ENCODE results near the gene KCNC1. TPM values are rescaled to one million over a fixed set of nuclear protein-coding genes. Genes with fewer than 3 reads are reported as not detected.

KCNC1 gene
- total and polyA plus RNA-seq, 2 donors (not counting 1 experiment from before 2014, with no cell fraction given): under 0.01 TPM; not detected in 1

DNA sequence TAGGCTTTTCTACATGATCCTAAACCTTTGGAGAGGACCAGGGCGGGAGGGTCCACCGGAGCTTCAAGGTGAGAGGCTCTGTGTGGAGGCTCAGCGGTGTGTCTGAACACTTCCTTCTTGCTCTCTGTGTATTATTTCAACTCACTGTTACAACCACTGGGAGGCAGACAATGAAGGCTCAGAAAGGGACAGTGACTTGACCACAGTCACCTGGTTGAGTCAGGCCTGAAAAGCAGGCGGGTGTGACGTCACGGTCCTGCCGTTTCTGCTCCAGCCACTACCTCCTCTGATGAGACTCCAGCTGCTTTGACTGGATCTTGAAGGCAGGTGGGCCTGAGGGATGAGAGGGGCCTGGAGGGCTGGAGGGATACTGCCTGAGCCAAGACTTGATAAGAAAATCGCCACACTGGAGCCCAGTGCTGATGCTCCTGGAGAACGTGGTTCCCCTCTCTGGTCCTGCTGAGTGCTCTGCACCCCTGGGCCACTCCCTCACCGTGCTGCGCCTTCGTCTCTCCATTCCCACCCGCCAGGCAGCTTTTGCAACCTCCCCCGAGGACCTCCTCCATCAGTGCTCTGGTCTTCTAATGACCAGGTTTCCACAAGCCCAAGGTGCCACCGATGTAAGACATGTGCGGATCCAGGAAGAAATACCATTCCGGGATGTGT, 27.9 kb downstream of the KCNC1 start:
- no peak for DNase-seq (ENCODE audit: low read depth in 2 of 2)

DNA sequence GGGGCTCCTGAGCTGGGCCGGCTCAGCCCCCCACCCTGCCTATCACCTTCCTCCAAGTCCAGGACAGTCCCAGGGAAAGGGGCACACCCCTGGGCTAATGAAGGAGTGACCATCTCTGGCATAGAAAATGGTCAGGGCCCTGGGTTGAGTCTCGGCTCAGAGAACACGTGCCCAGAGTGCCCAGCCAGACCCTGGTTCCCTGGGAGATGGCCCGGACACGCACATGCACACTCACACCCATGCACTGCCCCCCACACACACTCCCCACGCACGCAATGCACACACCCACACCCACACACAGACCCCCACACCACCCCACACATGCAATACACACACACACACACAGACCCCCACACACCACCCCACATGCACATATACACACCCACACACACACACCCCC, 28.7 kb downstream of the KCNC1 start:
- H3K36me3 ChIP-seq (ENCODE audit: control insufficient read depth, insufficient read depth, low read length): no peaks in the 10 kb centered on the region
- H3K27me3 ChIP-seq (ENCODE audit: control insufficient read depth, insufficient read depth, low read length): no peaks in the 10 kb centered on the region
- H3K4me3 ChIP-seq (replicated peaks in 1 of 4; ENCODE audit: control extremely low read depth in 1 of 4, insufficient read depth in 1 of 4, low read depth in 3 of 4, low read length in 4 of 4): no peak overlapping the region
- DNase-seq (ENCODE audit: low read depth in 2 of 2): no peak
- no peak overlapping the region for H3K27ac ChIP-seq (ENCODE audit: insufficient read depth, low read length)
- H3K9ac ChIP-seq (ENCODE audit: insufficient read depth, low read length): no peak overlapping the region
- no peaks in the 10 kb centered on the region for H3K4me1 ChIP-seq (ENCODE audit: control insufficient read depth, extremely low read depth, insufficient read depth, low read length)
- H3K4me2 ChIP-seq (ENCODE audit: extremely low read depth, insufficient read depth, low read length): no peak overlapping the region
- H3K9me3 ChIP-seq (ENCODE audit: control insufficient read depth, insufficient read depth, low read depth, low read length): no peaks in the 10 kb centered on the region
- no peaks in the 10 kb centered on the region for H4K20me1 ChIP-seq (ENCODE audit: control insufficient read depth, extremely low read depth, insufficient read depth, low read length)
- TF ChIP-seq, protein P1, sequence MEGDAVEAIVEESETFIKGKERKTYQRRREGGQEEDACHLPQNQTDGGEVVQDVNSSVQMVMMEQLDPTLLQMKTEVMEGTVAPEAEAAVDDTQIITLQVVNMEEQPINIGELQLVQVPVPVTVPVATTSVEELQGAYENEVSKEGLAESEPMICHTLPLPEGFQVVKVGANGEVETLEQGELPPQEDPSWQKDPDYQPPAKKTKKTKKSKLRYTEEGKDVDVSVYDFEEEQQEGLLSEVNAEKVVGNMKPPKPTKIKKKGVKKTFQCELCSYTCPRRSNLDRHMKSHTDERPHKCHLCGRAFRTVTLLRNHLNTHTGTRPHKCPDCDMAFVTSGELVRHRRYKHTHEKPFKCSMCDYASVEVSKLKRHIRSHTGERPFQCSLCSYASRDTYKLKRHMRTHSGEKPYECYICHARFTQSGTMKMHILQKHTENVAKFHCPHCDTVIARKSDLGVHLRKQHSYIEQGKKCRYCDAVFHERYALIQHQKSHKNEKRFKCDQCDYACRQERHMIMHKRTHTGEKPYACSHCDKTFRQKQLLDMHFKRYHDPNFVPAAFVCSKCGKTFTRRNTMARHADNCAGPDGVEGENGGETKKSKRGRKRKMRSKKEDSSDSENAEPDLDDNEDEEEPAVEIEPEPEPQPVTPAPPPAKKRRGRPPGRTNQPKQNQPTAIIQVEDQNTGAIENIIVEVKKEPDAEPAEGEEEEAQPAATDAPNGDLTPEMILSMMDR (conservative IDR thresholded peaks at IDR 0.05 in 1 of 2, IDR thresholded peaks at IDR 0.05 in 1 of 2; ENCODE audit: low read depth in 1 of 2, low read length in 2 of 2): no peak
- no peak for TF ChIP-seq EZH2 (IDR thresholded peaks at IDR 0.05; ENCODE audit: low read length, missing control alignments)
- no peak overlapping the region for H2AFZ ChIP-seq (ENCODE audit: low read length)
- no peaks in the 10 kb centered on the region for H3K79me2 ChIP-seq (ENCODE audit: control insufficient read depth, insufficient read depth, low read length)

More for the DNA sequence above, 27.9 kb downstream of the KCNC1 start:
- Histone ChIP-seq H3K4me3 (replicated peaks in 1 of 4; ENCODE audit: control extremely low read depth in 1 of 4, insufficient read depth in 1 of 4, low read depth in 3 of 4, low read length in 4 of 4) (no peak overlapping the region), H3K9me3 (ENCODE audit: control insufficient read depth, insufficient read depth, low read depth, low read length) (no peaks in the 10 kb centered on the region), H3K27ac (ENCODE audit: insufficient read depth, low read length) (no peak overlapping the region), H2AFZ (ENCODE audit: low read length) (no peak overlapping the region), H3K4me2 (ENCODE audit: extremely low read depth, insufficient read depth, low read length) (no peak overlapping the region), H3K27me3 (ENCODE audit: control insufficient read depth, insufficient read depth, low read length) (no peaks in the 10 kb centered on the region), H3K36me3 (ENCODE audit: control insufficient read depth, insufficient read depth, low read length) (no peaks in the 10 kb centered on the region), H4K20me1 (ENCODE audit: control insufficient read depth, extremely low read depth, insufficient read depth, low read length) (no peaks in the 10 kb centered on the region), H3K4me1 (ENCODE audit: control insufficient read depth, extremely low read depth, insufficient read depth, low read length) (no peaks in the 10 kb centered on the region), H3K9ac (ENCODE audit: insufficient read depth, low read length) (no peak overlapping the region), H3K79me2 (ENCODE audit: control insufficient read depth, insufficient read depth, low read length) (no peaks in the 10 kb centered on the region)
- TF ChIP-seq EZH2 (IDR thresholded peaks at IDR 0.05; ENCODE audit: low read length, missing control alignments): no peak
- TF ChIP-seq, protein P1 (conservative IDR thresholded peaks at IDR 0.05 in 1 of 2, IDR thresholded peaks at IDR 0.05 in 1 of 2; ENCODE audit: low read depth in 1 of 2, low read length in 2 of 2): no peak

DNA sequence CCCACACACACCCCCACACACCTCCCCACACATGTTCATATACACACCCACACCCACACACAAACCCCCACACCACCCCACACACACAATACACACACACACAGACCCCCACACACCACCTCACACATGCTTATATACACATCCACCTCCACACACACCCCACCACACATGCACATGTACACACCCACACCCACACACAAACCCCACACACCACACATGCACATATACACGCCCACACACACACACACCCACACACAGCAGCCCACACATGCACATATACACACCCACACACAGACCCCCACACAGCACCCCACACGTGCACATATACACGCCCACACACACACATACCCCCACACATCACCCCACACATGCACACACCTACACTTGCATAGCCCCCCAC, 29.1 kb downstream of the KCNC1 start:
- Histone ChIP-seq H3K4me1 (ENCODE audit: control insufficient read depth, extremely low read depth, insufficient read depth, low read length) (no peaks in the 10 kb centered on the region), H4K20me1 (ENCODE audit: control insufficient read depth, extremely low read depth, insufficient read depth, low read length) (no peaks in the 10 kb centered on the region), H3K27ac (ENCODE audit: insufficient read depth, low read length) (no peak overlapping the region), H3K9me3 (ENCODE audit: control insufficient read depth, insufficient read depth, low read depth, low read length) (no peaks in the 10 kb centered on the region), H2AFZ (ENCODE audit: low read length) (no peak overlapping the region), H3K79me2 (ENCODE audit: control insufficient read depth, insufficient read depth, low read length) (no peaks in the 10 kb centered on the region), H3K4me3 (replicated peaks in 1 of 4; ENCODE audit: control extremely low read depth in 1 of 4, insufficient read depth in 1 of 4, low read depth in 3 of 4, low read length in 4 of 4) (no peak overlapping the region), H3K9ac (ENCODE audit: insufficient read depth, low read length) (no peak overlapping the region), H3K27me3 (ENCODE audit: control insufficient read depth, insufficient read depth, low read length) (no peaks in the 10 kb centered on the region), H3K36me3 (ENCODE audit: control insufficient read depth, insufficient read depth, low read length) (no peaks in the 10 kb centered on the region), H3K4me2 (ENCODE audit: extremely low read depth, insufficient read depth, low read length) (no peak overlapping the region)
- TF ChIP-seq, protein P1 (conservative IDR thresholded peaks at IDR 0.05 in 1 of 2, IDR thresholded peaks at IDR 0.05 in 1 of 2; ENCODE audit: low read depth in 1 of 2, low read length in 2 of 2): no peak
- TF ChIP-seq EZH2 (IDR thresholded peaks at IDR 0.05; ENCODE audit: low read length, missing control alignments): no peak
- DNase-seq (ENCODE audit: low read depth in 2 of 2): no peak
